Measurements from ENCODE around the gene THBS2. TPM values are rescaled to one million over a fixed set of nuclear protein-coding genes. Genes with fewer than 3 reads are reported as not detected.

The THBS2 gene
- total RNA-seq, 3 donors from 2014 or later, result 3.7 to 39.1 (median 4.0) TPM

DNA sequence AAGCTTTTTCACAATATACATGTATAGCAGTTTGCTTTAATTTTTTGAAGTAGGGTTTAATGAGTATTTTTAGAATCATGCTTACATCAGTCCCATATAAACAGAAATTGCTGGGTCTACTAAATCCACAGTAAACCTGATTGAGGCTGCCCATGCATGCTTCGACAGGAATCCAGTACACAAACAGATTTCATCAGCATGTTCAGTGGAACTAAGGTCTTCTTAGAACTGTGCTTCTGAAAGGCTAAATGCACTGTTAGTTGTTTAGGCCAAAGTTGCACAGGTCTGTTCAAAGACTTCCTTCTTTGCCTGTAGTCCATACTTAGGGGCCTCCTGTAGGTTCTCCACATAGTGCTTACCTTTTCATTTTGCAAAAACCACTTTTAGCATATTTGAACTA lies 42.5 kb upstream of the THBS2 start:
- intact Hi-C loops (cut with DNase I, micrococcal nuclease), result no loop called here
- no peaks in the 10 kb centered on the region for H3K9me3 ChIP-seq
- DNase-seq, result no peak
- ATAC-seq, result no peak
- no peak for TF ChIP-seq CTCF (IDR thresholded peaks at IDR 0.05)
- no peak overlapping the region for H3K4me3 ChIP-seq
- H3K36me3 ChIP-seq (ENCODE audit: low read depth), result no peaks in the 10 kb centered on the region
- H3K4me1 ChIP-seq (ENCODE audit: low read depth), result no peaks in the 10 kb centered on the region

DNA sequence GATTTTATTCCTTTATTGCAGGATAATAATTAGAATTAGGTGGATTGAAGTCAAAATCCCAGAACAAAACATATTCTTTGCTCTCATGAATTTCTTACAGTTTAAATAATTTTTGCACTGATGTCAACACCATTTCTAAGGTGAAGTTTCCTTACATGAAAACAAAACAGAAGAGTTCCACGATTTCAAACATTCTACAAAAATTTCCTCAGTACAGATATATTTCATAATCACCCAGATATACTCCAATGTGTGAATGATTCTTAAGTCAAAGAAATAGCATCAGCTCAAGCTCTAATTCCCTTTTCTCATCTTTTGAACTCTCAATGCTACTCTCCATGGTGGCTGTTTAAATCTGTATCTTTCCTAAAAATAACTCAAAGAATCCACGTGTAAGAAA lies 39.5 kb upstream of the THBS2 start:
- no peak for DNase-seq
- Histone ChIP-seq H3K4me3 (no peak overlapping the region), H3K36me3 (ENCODE audit: low read depth) (no peaks in the 10 kb centered on the region), H3K9me3 (no peaks in the 10 kb centered on the region), H3K4me1 (ENCODE audit: low read depth) (no peaks in the 10 kb centered on the region)
- no peak for ATAC-seq
- no peak for TF ChIP-seq CTCF (IDR thresholded peaks at IDR 0.05)
- intact Hi-C loops (cut with DNase I, micrococcal nuclease), result no loop called here

DNA sequence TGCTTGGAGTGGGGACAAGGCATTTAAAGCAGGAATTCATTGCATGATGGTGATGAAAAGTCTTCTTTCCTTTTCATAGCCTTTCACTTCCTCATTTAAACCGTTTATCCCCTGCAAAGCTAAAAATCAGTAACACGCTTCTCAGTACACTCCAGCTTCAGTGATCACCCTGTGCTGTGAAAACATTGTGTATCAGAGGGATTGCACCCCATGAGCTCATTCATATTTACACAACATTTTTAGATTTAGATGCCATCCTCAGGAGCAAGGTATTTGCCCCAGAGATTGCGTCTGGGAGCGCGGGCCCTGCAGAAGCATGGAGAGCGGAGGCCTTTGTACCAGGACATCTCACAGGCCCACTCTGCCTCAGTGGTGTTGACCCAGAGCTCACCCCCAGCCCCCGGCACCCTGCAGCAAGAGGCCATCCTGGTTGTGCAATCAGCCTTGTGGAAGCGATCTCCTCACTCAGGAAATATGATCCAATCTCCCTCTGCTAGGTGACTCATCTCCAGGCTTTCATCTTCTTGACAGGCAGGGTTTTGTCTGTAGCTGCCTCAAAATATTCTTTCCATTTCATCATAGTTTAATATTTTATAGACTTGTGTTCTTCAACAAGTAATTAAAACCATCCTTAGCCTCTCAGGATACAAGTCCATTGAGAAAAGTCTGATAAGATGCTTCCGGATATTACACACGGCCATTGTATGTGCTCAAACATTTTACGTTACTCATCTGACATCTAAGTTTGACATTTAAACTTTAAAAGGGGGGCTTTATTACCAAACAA lies 38.9 kb upstream of the THBS2 start:
- ATAC-seq, result peak; percentile 32
- intact Hi-C loops (cut with DNase I, micrococcal nuclease), result no loop called here

DNA sequence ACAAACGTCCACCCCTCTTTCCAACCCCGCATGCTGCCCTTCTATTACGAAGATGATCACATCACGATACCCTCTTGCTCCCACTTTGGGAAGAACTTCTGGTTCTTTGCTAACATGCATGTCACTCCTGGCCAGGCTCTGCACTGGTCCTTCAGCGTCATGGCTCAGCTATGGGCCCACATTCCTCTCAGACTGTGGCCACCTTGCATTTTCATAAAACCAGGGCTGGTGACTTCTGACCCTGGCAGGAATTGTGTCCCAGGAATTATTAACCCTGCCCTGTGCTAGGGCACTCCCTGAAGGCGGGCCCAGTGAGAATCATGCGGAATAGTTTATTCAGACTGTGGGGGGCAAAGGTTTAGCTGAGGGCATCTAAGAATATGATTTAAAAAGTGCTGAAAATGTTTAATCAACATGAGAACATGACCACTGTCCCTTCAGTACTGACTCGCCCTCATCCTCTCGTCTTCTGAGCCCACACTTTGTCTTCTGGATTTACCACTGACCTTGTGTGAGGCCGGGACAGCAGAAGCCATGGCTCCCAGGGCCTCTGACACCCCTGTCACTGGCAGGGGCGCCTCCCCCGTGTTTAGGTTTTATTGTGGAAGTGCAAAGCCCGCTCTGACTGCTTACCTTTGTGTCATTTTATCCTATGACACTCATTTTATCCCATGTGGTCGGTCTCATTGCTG lies 38.1 kb upstream of the THBS2 start:
- Histone ChIP-seq H3K9me3 (no peaks in the 10 kb centered on the region), H3K4me1 (ENCODE audit: low read depth) (no peaks in the 10 kb centered on the region), H3K4me3 (no peak overlapping the region), H3K36me3 (ENCODE audit: low read depth) (no peaks in the 10 kb centered on the region)
- TF ChIP-seq CTCF (IDR thresholded peaks at IDR 0.05), result no peak
- DNase-seq, result no peak
- ATAC-seq, result no peak
- intact Hi-C loops (cut with DNase I, micrococcal nuclease), result no loop called here

More for the DNA sequence above, 38.9 kb upstream of the THBS2 start:
- Histone ChIP-seq H3K9me3 (no peaks in the 10 kb centered on the region), H3K4me1 (ENCODE audit: low read depth) (no peaks in the 10 kb centered on the region), H3K4me3 (no peak overlapping the region), H3K36me3 (ENCODE audit: low read depth) (no peaks in the 10 kb centered on the region)
- no peak for DNase-seq
- TF ChIP-seq CTCF (IDR thresholded peaks at IDR 0.05), result no peak

DNA sequence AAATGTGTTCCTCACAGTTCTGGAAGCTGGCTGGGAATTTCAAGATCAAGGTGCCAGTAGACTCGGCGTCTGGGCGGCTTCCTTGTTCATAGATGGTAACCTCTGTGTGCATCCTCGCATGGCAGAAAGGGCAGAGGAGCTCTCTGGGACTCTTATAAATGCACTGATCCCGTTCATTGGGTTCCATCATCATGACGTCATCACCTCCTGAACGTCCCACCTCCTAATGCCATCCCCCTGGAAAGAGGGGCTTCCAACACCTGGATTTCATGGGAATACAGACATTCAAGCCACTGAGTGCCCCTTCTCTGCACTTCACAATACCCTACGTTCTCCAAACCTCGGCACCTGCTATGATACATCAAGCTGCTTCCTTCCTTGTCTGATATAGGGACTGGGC lies 37.5 kb upstream of the THBS2 start:
- ATAC-seq (no peak), DNase-seq (no peak)
- H3K4me3 ChIP-seq, result no peak overlapping the region
- intact Hi-C loops (cut with DNase I, micrococcal nuclease), result no loop called here
- TF ChIP-seq CTCF (IDR thresholded peaks at IDR 0.05), result no peak
- H3K36me3 ChIP-seq (ENCODE audit: low read depth), result no peaks in the 10 kb centered on the region
- no peaks in the 10 kb centered on the region for H3K9me3 ChIP-seq
- H3K4me1 ChIP-seq (ENCODE audit: low read depth), result no peaks in the 10 kb centered on the region

Measured in mucosa of descending colon (tissue), 3 donors.